Endothelial cell of umbilical vein (primary cell): Measurements from ENCODE around the gene PRKAB1. TPM values are rescaled to one million over a fixed set of nuclear protein-coding genes. Genes with fewer than 3 reads are reported as not detected.

ENCODE experiments used
- BruUV-seq: library from RNA; stranded (reverse); fragments of 400-500 nt; replicated peaks from 2 replicates; lab custom pipeline; 2021; lab: Mats Ljungman, UMichigan
- CTCF ChIA-PET: fragments of 300-600, 350-600 bp; sonication (Branson Sonifier 250); formaldehyde crosslinking; loops from one replicate; lab custom pipeline; 2021; ENCODE audit warnings: antibody characterized with exemption, inconsistent platforms; lab: Charles Lee
- POLR2A ChIA-PET: fragments of 300-600, 350-600 bp; sonication (Branson Sonifier 250); formaldehyde crosslinking; loops from one replicate; lab custom pipeline; 2021; ENCODE audit warnings: antibody characterized with exemption, inconsistent platforms; lab: Charles Lee
- DNase-seq: peaks from one replicate; pipeline ENCODE4 v3.0.0-alpha.2; 2011; ENCODE audit warnings: low read depth, low spot score
- FAIRE-seq: peaks from 2 replicates; lab custom pipeline; 2011; peaks lifted over from hg19 to GRCh38; lab: Jason Lieb, UNC
- H2AFZ ChIP-seq: 2 replicates; pipeline ENCODE4 v1.6.0; 2012; ENCODE audit warnings: low read depth, low read length, control low read depth, inconsistent platforms
- H3K27ac ChIP-seq: 2 replicates; pipeline ENCODE4 v1.5.1; 2011; ENCODE audit warnings: low read depth, mild to moderate bottlenecking, control low read depth, low read length, moderate library complexity; ENCODE audit not compliant: insufficient read depth
- H3K27me3 ChIP-seq, 2 experiments: 2 replicates each; pipeline versions ENCODE4 v1.6.0 to v1.6.1; 2011; ENCODE audit warnings: low read length in 2 of 2, mixed read lengths in 1 of 2; ENCODE audit not compliant: control insufficient read depth in 2 of 2, insufficient read depth in 2 of 2
- H3K36me3 ChIP-seq, 2 experiments: 2 replicates in 1 of 2; 3 replicates in 1 of 2; pipeline ENCODE4 v1.5.1; 2011; ENCODE audit warnings: low read length in 2 of 2, mild to moderate bottlenecking in 1 of 2, moderate library complexity in 1 of 2; ENCODE audit not compliant: control insufficient read depth in 2 of 2, insufficient read depth in 2 of 2; ENCODE audit errors: extremely low read depth in 1 of 2
- H3K4me1 ChIP-seq: 3 replicates; pipeline ENCODE4 v1.5.1; 2011; ENCODE audit warnings: mild to moderate bottlenecking, low read length; ENCODE audit not compliant: control insufficient read depth, insufficient read depth; ENCODE audit errors: extremely low read depth
- H3K4me2 ChIP-seq: 2 replicates; pipeline ENCODE4 v1.6.1; 2011; ENCODE audit warnings: low read length, control low read depth, mixed read lengths; ENCODE audit not compliant: insufficient read depth
- H3K4me3 ChIP-seq, 3 experiments: fragments of 200-600 bp in 1 of 3; sonication (generic), shearing (Covaris generic) in 1 of 3; replicated peaks in 1 of 3; 2 replicates each; pipeline ENCODE4 v1.5.1; 2011 to 2016; ENCODE audit warnings: control low read depth in 3 of 3, low read length in 3 of 3, mild to moderate bottlenecking in 2 of 3, inconsistent platforms in 1 of 3, low read depth in 1 of 3, moderate library complexity in 1 of 3; ENCODE audit not compliant: insufficient read depth in 1 of 3
- H3K79me2 ChIP-seq: 2 replicates; pipeline ENCODE4 v1.6.0; 2012; ENCODE audit warnings: low read length, inconsistent platforms; ENCODE audit not compliant: control insufficient read depth, insufficient read depth
- H3K9ac ChIP-seq: replicated peaks from 2 replicates; pipeline ENCODE3; 2011; ENCODE audit warnings: low read length, control low read depth; ENCODE audit not compliant: insufficient read depth; ENCODE audit errors: extremely low read depth
- H3K9me1 ChIP-seq: replicated peaks from 3 replicates; pipeline ENCODE4 v1.6.0; 2011; ENCODE audit warnings: mild to moderate bottlenecking, low read length; ENCODE audit not compliant: control insufficient read depth, insufficient read depth; ENCODE audit errors: extremely low read depth
- H3K9me3 ChIP-seq: replicated peaks from 2 replicates; pipeline ENCODE4 v1.5.1; 2012; ENCODE audit warnings: low read length, inconsistent platforms; ENCODE audit not compliant: control insufficient read depth, insufficient read depth
- H4K20me1 ChIP-seq: replicated peaks from 2 replicates; pipeline ENCODE3; 2011; ENCODE audit warnings: mild to moderate bottlenecking, low read length; ENCODE audit not compliant: control insufficient read depth, insufficient read depth; ENCODE audit errors: extremely low read depth
- CTCF ChIP-seq, 2 donors: IDR thresholded peaks; 1 replicate in 1 of 2; 2 replicates in 1 of 2; pipeline ENCODE4 v1.5.1; 2011; ENCODE audit warnings: low read length in 2 of 2, mild to moderate bottlenecking in 2 of 2, moderate library complexity in 2 of 2, control low read depth in 1 of 2, inconsistent platforms in 1 of 2, low read depth in 1 of 2; ENCODE audit not compliant: insufficient read depth in 1 of 2; ENCODE audit errors: extremely low read depth in 1 of 2
- EZH2 ChIP-seq: IDR thresholded peaks from 2 replicates; pipeline ENCODE4 v1.6.1; 2012; ENCODE audit warnings: borderline replicate concordance, low read depth, mild to moderate bottlenecking, moderate library complexity, low read length, inconsistent platforms; ENCODE audit not compliant: severe bottlenecking
- FOS ChIP-seq: IDR thresholded peaks from 2 replicates; pipeline ENCODE4 v1.6.1; 2011; ENCODE audit warnings: mild to moderate bottlenecking, low read length, moderate library complexity, borderline replicate concordance; ENCODE audit not compliant: insufficient read depth
- GATA2 ChIP-seq: IDR thresholded peaks from 2 replicates; pipeline ENCODE4 v1.7.0; 2011; ENCODE audit warnings: low read depth, mild to moderate bottlenecking, moderate library complexity, mixed read lengths, low read length; ENCODE audit not compliant: insufficient read length, insufficient read depth
- MAX ChIP-seq: IDR thresholded peaks from 2 replicates; pipeline ENCODE4 v1.6.1; 2011; ENCODE audit not compliant: insufficient read depth, insufficient read length
- MYC ChIP-seq: IDR thresholded peaks from one replicate; pipeline ENCODE4 v1.6.1; 2011; ENCODE audit warnings: mild to moderate bottlenecking, low read depth, low read length
- POLR2AphosphoS5 ChIP-seq: IDR thresholded peaks from 2 replicates; pipeline ENCODE4 v1.6.1; 2012; ENCODE audit warnings: low read depth, mild to moderate bottlenecking, control low read depth, low read length, moderate library complexity; ENCODE audit not compliant: insufficient read depth
- dilution Hi-C: fragments of 300-500 bp; cut with MboI; formaldehyde crosslinking; loops from one replicate; pipeline ENCODE4 v1.15.0; 2019; ENCODE audit warnings: low sequenced_read_pairs; ENCODE audit not compliant: extremely low pct_ligation_motif_present
- intact Hi-C: fragments of 100-400 bp; cut with micrococcal nuclease; formaldehyde crosslinking; loops from one replicate; pipeline ENCODE4 v1.10.0; 2022
- polyA plus RNA-seq, 4 experiments: library from polyadenylated mRNA; depleted of rRNA in 3 of 4; stranded (reverse) in 3 of 4; unstranded in 1 of 4; fragments of >200 nt; gene quantifications; 2 replicates each; pipeline versions ENCODE4 v1.2.1 to v1.2.3, GENCODE V29; 2011 to 2012; ENCODE audit warnings: missing spikeins in 1 of 4
- total RNA-seq: library from RNA; stranded (reverse); gene quantifications from 2 replicates; pipeline ENCODE4 v1.2.3, GENCODE V29; 2021

The PRKAB1 gene
- total and polyA plus RNA-seq, 2 donors (not counting 3 experiments of a cell fraction or from before 2014, with no cell fraction given) = 23.1 to 27.0 TPM

- H3K4me1 ChIP-seq = peaks cover 14% of the 10 kb centered on the region
- no peaks in the 10 kb centered on the region for H3K9me1 ChIP-seq
- H3K4me2 ChIP-seq = no peak overlapping the region
- no peaks in the 10 kb centered on the region for H3K9me3 ChIP-seq
- intact Hi-C loops = no loop called here
- CTCF ChIA-PET = interaction anchor here (2.5 to 3.4 kb wide), 2 partner anchors 16 to 102 kb away, joined by 6 to 12 read pairs; no protein-coding TSS in a partner anchor
- TF ChIP-seq EZH2 (no peak), CTCF (IDR thresholded peaks at IDR 0.05; ENCODE audit: extremely low read depth in 1 of 2, insufficient read depth in 1 of 2, low read depth in 1 of 2, low read length in 2 of 2) (no peak), POLR2AphosphoS5 (no peak), MAX (no peak), GATA2 (no peak), MYC (no peak), FOS (no peak)
- no peaks in the 10 kb centered on the region for H3K27me3 ChIP-seq
- no peak for FAIRE-seq
- no TSS peak for BruUV-seq
- H3K4me3 ChIP-seq = no peak overlapping the region
- no peak for DNase-seq
- dilution Hi-C loops = no loop called here
- POLR2A ChIA-PET = no interaction called here
- peaks cover 14 to 36% of the 10 kb centered on the region in 2 experiments for H3K36me3 ChIP-seq
- no peak overlapping the region for H2AFZ ChIP-seq
- H3K79me2 ChIP-seq = no peaks in the 10 kb centered on the region
- H3K27ac ChIP-seq = no peak overlapping the region
- no peak overlapping the region for H3K9ac ChIP-seq
- H4K20me1 ChIP-seq = no peaks in the 10 kb centered on the region
Observed at GRCh38 chr12:119678459-119678858, 10.5 kb downstream of the PRKAB1 start.
